Neutrophil (primary cell): Measurements from ENCODE around the gene MRPL21.

Experiments used
- H3K27ac ChIP-seq: fragments of 200-600 bp; sonication (generic); 2 replicates; pipeline ENCODE4 v1.5.1; 2016; ENCODE audit warnings: mild to moderate bottlenecking, moderate library complexity
- H3K27me3 ChIP-seq: fragments of 200-600 bp; sonication (generic); 2 replicates; pipeline ENCODE4 v1.6.0; 2016; ENCODE audit warnings: mild to moderate bottlenecking
- H3K36me3 ChIP-seq: fragments of 200-600 bp; sonication (generic); 2 replicates; pipeline ENCODE4 v1.5.1; 2017
- H3K4me1 ChIP-seq, 2 experiments: fragments of 200-600 bp in 1 of 2; sonication (generic) in 1 of 2; 1 replicate in 1 of 2; 2 replicates in 1 of 2; pipeline versions ENCODE4 v1.5.1 to v1.6.1; 2013 to 2016; ENCODE audit warnings: low read depth in 1 of 2, low read length in 1 of 2, mild to moderate bottlenecking in 1 of 2, moderate library complexity in 1 of 2; ENCODE audit not compliant: control insufficient read depth in 1 of 2, insufficient read depth in 1 of 2
- H3K4me3 ChIP-seq, 2 experiments: fragments of 200-600 bp in 1 of 2; sonication (generic) in 1 of 2; 1 replicate in 1 of 2; 2 replicates in 1 of 2; pipeline ENCODE4 v1.5.1; 2013 to 2016; ENCODE audit warnings: low read depth in 1 of 2, low read length in 1 of 2, mild to moderate bottlenecking in 1 of 2, moderate library complexity in 1 of 2
- H3K9me3 ChIP-seq: fragments of 200-600 bp; sonication (generic); 2 replicates; pipeline ENCODE4 v1.5.1; 2016
- CTCF ChIP-seq: fragments of 200-600 bp; sonication (generic); IDR thresholded peaks from 2 replicates; pipeline ENCODE4 v1.5.1; 2016; ENCODE audit warnings: antibody characterized with exemption

MRPL21 gene

GRCh38 chr11:68934321-68934645, 30.7 kb upstream of the MRPL21 start:
- no peak for TF ChIP-seq CTCF
- Histone ChIP-seq H3K36me3 (peaks cover 99% of the 10 kb centered on the region), H3K27me3 (no peaks in the 10 kb centered on the region), H3K27ac (no peak overlapping the region), H3K9me3 (no peaks in the 10 kb centered on the region), H3K4me3 (no peak overlapping the region), H3K4me1 (peaks cover 19 to 21% of the 10 kb centered on the region in 2 experiments)

GRCh38 chr11:68933605-68934320, 30.1 kb upstream of the MRPL21 start:
- Histone ChIP-seq H3K27me3 (no peaks in the 10 kb centered on the region), H3K36me3 (peaks cover 98% of the 10 kb centered on the region), H3K4me1 (peaks cover 24 to 27% of the 10 kb centered on the region in 2 experiments), H3K9me3 (no peaks in the 10 kb centered on the region), H3K4me3 (no peak overlapping the region), H3K27ac (no peak overlapping the region)
- TF ChIP-seq CTCF = no peak

GRCh38 chr11:68932933-68933577, 29.4 kb upstream of the MRPL21 start:
- no peaks in the 10 kb centered on the region for H3K27me3 ChIP-seq
- H3K36me3 ChIP-seq = peaks cover 91% of the 10 kb centered on the region
- no peaks in the 10 kb centered on the region for H3K9me3 ChIP-seq
- H3K4me1 ChIP-seq = peaks cover 31 to 34% of the 10 kb centered on the region in 2 experiments
- no peak overlapping the region for H3K4me3 ChIP-seq
- no peak for TF ChIP-seq CTCF
- no peak overlapping the region for H3K27ac ChIP-seq

- Histone ChIP-seq H3K9me3 (no peaks in the 10 kb centered on the region), H3K27me3 (no peaks in the 10 kb centered on the region), H3K27ac (no peak overlapping the region), H3K4me1 (peaks cover 38 to 41% of the 10 kb centered on the region in 2 experiments), H3K4me3 (no peak overlapping the region), H3K36me3 (peaks cover 84% of the 10 kb centered on the region)
- TF ChIP-seq CTCF = no peak
Measured at GRCh38 chr11:68932358-68932757, 28.7 kb upstream of the MRPL21 start.

GRCh38 chr11:68931911-68932310, 28.3 kb upstream of the MRPL21 start:
- Histone ChIP-seq H3K4me3 (no peak overlapping the region), H3K4me1 (peaks cover 41 to 45% of the 10 kb centered on the region in 2 experiments), H3K36me3 (peaks cover 79% of the 10 kb centered on the region), H3K27me3 (no peaks in the 10 kb centered on the region), H3K27ac (no peak overlapping the region), H3K9me3 (no peaks in the 10 kb centered on the region)
- TF ChIP-seq CTCF = no peak
